HG03045 (cell line): Measurements from ENCODE around the gene NBPF3.
"Not testable (repeated sequence)": the region's sequence is repeated elsewhere in the genome, so short reads cannot be mapped to it uniquely, and the experiment has no call there.

ENCODE experiments used
- ATAC-seq: cut with Tn5 transposase; IDR thresholded peaks from one replicate; pipeline ENCODE4 v1.9.1; 2021; ENCODE audit warnings: mild to moderate bottlenecking, moderate library complexity; ENCODE audit not compliant: unreplicated experiment

NBPF3 gene

DNA sequence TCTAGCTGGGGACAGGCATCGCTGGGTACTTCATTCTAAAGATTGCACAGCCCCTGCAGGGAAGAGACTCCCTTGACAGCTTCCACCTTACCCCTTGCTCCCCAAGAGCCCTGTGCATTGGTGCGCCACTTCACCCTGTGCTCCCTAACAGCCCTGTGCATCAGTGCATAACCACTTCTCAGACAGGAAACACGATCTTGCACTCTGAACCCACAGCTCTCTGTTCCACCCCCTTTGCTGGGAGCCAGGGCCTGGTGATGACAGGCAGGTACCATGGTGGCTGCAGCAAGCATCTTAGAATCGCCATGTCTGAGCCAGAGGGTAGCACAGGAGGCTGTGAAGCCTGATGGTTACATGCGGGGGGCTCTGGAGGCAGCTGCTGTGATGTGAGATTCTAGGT is 74.3 kb downstream of the NBPF3 start:
- ATAC-seq = no peak

DNA sequence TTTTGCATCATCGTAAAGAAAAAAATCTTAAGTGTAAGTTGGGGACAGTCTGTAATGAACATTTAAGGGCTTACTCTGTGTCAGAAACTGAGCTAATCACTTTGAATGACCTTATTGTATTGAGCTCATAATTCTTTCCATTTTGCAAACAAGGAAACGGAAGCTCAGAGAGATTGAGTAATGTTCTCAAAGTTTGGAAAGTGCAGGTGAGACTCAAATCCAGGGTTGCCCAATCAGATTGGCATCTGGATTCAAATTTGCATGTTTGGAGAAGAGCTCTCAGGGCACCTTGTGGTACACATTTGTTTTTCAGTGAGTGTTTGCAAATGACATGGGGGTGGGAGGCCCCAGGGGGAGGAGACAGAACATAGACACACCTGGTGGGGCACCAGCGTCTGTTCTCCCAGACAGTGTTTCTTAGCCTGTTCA is 77.2 kb downstream of the NBPF3 start:
- ATAC-seq = no peak

DNA sequence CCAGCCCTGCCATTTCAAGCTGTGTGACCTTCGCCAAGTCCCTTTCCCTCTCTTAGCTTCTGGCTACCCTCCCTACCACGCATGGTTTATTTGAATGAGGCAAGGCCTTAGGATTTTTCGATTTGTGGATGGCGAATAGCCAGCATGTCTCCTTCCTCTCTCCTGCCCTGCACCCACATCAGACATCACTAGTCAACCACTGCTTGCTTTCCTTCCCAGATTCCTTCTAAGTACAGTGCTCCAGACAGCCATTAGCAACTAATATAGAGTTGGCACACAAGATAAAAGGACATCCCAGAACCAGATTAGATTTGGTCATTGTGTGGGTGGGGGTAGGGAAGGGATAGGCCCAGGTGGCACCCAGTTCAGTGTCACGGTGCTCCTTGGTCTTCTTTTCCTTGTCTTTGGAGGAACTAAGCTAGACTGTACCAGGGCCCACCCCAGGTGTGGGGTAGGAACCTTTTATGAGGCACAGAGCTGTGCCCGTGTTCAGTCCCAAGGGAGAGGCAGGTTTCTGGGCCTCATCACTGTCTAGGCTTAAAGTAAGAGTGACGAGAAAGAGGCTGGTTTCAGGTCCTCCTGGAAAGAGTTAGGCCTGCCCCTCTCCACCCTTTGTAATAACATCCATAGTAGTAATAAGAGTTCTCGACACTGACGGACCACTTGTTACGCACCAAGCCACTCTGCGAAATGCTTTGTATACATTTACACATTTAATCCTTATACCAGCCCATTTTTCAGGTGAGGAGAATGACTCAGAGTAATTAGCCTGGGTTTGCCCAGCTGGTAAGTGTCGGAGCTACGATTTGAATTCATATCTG is 77.9 kb downstream of the NBPF3 start:
- no peak for ATAC-seq

DNA sequence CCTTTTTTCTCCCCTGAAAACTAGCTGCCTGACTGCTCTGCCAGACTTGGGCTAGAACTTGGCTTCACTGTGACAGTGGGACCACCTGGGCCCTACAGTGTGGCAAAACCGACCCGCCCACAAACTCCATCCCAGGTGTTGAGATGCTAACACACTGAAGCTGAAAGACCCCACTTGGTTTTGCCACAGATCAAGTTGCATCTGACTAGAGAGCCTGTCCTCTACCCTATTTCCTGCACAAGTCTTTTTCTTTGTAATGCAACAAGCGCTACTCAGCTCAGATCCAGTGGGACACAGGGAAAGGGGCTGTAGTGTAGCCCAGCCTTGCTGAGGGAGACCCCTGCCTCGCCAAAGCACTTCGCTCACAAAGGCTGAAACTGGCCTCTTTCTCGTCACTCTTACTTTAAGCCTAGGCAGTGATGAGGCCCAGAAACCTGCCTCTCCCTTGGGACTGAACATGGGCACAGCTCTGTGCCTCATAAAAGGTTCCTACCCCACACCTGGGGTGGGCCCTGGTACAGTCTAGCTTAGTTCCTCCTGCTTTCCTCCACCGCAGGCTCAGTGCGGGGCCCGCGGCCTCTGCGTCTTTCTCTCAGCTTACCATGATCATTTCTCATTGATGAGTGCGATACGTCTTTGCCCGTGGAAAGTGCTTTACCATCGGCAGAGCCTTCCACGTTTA is 79.0 kb downstream of the NBPF3 start:
- ATAC-seq = no peak

DNA sequence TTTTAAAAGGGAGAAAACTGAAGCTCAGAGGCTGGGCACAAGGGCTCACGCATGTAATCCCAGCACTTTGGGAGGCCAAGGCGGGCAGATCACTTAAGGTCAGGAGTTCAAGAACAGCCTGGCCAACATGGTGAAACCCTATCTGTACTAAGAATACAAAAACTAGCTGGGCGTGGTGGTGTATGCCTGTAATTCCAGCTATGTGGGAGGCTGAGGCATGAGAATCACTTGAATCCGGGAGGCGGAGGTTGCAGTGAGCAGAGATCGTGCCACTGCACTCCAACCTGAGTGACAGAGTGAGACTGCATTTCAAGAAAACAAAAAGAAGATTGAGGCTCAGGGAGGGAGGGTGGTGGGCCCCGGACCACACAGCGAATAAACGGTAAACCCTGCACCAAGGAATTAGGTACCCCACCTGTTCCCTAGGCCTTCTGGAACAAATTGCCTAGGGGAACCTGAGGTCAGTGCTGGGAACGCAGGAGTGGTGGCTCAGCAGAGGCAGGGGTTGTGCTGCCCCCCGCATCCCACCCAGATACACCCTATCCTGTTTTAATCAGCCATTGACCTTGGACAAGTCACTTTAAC is 79.6 kb downstream of the NBPF3 start:
- not testable (repeated sequence) for ATAC-seq

DNA sequence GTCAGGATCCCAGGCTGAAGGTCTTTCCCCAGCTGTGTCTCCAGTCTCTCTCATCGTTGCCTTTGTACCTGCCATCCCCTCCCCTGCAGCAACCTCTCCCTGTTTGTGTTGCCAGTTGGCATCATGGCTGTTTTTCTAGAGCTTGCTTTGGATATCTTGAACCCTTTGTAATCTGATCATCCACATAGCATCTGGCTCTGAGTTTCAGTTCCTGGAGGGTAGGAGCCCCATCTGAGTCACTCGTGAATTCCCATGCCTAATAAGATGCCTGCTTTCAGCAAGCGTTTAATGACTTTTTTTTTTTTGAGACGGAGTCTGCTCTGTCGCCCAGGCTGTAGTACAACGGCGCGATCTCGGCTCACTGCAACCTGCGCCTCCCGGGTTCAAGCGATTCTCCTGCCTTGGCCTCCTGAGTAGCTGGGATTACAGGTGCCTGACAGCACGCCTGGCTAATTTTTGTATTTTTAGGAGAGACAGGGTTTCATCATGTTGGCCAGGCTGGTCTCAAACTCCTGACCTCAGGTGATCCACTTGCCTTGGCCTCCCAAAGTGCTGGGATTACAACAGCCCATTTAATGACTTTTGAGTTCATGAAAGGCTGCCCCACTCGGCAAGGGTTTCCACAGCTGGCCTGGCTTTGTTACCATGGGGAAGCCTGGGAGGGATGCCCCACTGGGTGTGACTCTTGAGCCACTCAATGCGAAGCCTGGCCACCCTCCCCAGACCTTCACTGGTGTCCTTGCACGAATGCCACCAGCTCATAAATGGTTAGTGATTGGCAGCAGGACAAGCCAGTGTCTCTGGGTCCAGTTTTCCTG is 81.2 kb downstream of the NBPF3 start:
- ATAC-seq = no peak

DNA sequence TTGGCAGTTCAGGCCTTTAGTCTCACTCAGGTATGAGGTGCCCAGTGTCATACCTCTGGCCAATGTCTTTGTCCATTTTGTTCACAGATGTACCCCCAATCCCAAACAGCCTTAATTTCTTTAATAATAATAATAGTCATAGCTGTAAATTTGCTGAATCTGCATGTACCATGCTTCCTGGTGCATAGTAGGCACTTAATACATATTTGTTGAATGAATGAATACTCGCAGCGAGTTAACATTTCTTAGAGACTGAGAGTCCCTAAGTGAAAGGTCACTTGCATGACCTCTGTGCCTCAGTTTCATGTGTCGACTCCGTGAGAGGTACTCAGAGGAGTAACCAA is 81.8 kb downstream of the NBPF3 start:
- ATAC-seq = no peak

DNA sequence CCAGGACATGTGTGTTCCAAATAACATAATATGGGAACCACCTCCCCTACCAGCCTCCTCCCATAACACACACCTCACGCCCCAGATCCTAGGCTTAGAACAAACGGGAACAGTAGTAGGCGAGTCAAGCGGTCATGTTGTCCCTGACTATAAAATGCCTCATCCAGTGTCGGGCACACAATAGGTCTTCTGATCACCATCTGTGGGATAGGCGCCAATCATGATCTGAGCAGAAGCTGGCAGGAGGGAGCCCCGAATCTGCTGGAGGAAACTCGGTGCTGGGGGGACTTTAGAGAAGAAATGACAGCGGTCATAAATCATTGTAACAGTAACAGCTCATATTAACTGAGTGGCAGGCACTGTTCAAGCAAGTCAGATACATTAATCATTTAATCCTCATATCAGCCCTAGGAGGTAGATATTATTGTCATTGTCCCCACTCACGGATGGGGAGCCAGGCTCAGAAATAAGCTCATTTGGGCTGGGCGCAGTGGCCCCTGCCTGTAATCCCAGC is 82.6 kb downstream of the NBPF3 start:
- ATAC-seq = no peak

DNA sequence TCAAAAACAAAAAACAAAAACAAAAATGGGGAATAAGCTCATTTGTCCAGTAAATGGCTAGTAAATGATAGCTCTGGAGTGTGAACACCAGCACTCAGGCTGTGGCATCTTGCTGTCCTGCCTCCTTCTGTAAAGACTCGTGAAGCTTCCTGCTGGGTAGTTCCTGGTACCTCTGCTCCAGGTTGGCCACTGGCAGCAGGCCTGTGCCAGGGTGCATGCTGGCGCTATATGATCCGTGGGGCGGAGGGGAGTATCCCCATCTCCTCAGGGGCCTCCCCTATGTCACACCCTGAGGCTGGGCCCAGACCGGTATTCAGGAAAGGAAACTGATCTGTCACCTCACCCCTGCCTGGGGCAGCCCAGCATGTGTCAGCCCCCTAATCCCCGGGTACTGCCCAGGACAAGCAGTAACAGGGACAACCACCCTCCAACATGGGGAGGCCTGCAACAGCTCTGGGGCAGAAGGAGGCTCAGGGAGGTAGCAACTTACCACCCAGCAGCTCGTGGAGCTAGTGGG is 83.4 kb downstream of the NBPF3 start:
- no peak for ATAC-seq

DNA sequence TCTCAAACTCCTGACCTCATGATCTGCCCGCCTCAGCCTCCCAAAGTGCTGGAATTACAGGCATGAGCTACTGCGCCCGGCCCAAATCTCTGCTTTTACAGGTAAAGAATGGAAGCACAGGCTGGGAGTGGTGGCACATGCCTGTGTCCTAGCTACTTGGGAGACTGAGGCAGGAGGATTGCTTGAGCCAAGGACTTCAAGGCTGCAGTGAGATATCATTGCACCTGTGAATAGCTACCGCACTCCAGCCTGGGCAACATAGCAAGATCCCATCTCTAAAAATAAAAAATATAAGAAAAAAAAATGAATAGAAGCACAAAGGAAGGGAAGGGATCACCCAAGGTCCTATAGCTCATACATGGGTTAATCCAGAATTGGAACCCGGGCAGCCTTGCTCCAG is 84.3 kb downstream of the NBPF3 start:
- no peak for ATAC-seq

DNA sequence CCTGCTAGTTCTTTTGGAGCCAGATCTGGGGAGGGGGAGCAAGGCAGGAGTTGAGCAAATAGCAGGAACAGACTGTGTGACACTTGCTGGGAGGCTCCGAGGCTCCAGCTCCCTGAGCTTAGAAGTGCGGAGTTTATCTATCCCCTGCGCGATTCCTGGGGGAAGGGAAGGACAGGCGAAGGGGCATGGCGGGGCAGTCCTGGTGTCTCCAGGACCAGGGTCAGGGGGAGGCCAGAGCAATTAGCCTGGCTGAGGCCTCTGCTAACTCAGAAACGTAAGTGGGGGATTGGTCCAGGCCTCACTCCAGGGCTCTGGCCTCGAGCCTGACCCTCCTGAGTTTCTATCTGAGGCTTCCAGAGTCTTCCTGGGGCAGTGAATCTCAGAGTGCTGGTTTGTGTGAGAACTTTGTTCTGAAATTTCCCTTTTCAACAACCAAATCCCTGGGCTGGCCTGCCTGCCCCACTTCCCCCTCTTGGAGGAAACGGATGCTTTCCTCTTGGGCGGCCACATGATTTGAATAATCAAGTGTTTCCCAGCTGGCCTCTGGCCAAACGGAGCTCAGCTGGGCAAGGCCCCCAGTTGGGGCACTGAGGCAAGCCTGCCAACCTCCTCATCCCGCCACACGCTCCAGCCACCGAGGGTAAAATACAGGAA is 84.9 kb downstream of the NBPF3 start:
- ATAC-seq = no peak

DNA sequence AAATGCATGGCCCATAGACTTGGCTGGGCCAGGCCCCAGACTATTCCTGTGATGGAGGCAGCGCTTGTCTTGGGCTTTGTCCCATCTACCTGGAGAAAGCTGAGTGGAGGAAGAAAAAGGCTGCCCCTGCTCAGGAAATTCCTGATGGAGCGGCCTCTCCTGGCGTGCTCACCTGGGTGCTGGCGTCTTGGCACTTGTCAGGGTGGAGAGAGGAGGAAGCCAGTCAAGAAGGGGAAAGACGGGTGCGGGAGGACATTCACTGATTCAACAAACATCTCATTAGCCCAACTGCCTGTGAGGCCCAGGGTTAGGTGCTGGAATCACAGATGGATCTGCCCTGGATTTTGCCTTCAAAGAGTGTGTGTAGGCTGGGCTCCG is 85.4 kb downstream of the NBPF3 start:
- no peak for ATAC-seq

DNA sequence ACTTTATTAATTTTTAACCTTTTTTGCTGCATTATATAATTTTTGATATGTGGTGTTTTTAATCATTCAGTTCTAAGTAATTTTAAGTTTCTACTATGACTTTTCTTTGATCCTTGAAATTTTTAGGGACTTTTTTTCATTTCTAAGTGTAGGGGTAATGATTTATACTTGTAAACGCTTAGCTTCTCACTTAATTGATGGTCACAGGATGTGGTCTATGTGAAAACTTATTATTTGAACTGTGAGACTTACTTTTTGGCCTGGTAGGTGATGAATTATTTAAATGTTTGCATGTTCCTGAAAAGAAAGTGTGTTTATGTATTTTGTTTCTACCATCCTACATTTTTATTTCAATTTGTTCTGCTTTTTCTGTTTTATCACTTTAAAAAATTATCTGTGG is 86.5 kb downstream of the NBPF3 start:
- ATAC-seq = no peak

DNA sequence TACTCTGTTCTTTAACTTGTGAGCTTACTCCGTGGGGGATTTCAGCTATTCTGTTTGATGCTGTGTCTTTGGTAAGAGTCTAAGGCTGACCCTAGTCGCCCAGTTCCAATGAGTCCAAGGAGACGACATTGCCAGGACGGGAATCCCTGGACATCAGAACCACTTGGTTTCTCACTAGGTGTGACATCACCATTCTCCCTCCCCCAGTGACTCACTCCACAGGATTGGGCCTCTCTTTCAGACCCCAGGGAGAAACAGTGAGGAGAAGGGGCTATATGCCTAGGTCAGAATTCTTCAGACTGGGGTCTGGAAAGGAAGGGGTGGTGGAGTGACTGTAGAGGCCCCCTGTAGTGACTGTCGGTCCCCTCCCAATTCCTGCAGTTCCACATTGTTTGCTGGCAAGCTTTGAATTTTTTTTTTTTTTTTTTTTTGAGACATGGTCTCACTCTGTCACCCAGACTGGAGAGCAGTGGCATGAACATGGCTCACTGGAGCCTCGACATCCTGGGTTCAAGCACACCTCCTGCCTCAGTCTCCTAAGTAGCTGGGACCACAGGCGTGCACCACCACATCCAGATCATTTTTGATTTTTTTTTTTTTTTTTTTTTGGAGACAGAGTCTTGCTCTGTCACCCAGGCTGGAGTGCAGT is 90.6 kb downstream of the NBPF3 start:
- no peak for ATAC-seq

DNA sequence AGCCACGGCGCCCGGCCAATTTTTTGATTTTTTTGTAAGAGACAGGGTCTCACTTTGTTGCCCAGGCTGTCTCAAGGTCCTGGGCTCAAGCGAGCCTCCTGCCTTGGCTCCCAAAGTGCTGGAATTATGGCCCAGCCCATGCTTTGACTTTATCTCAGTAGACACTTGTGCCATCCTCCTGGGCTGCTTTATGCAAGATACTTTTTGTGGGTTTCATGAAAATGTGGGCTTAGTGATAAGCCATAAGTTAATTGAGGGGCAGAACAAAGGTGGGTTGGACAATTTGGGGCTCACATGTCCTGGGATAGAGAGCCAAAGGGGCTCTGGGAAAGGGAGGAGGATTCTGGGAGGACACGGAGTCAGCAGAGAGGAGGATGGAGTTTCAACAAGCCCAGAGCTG is 91.3 kb downstream of the NBPF3 start:
- ATAC-seq = no peak

DNA sequence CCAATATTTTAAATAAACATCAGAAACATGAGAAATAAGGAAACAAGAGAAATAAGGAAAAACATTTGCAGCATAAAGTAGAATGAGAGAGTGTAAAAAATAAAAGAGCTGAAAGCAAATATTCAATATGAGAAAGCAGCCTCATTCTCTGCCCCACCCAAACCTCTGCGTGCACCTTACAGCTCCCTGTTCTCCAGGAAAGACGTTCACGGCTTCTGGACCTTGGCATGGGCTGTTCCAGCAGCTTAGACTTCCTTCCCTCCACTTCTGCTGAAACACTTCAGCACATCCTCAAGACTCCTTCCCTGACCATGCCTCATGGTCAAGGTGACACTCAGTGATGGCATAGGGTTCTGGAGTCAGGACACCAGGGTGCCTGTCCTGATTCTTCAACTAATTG is 92.6 kb downstream of the NBPF3 start:
- no peak for ATAC-seq

DNA sequence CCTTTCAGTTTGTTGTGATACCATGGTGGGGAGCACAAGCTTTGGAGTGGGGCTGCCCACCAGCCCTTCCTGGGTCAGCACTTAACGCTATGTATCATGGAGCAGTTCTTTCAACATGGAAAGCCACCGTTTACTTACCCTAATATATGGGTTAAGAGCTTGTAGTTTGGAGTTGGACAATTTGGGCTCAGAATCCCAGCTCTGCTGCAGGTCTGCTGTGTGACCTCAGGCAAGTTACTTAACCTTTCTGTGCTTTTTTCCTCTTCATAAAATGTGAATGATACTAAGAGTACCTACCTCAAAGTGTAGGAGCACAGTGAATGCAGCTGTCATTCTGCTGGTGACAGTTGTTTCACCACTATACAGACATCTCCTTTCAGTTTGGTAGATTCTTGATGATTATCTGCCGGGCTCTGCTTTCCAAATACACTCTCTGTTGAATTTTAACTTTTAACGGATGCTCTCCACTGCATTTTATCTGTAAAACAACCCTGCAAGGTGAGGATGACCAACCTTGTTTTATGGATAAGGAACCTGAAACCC is 93.1 kb downstream of the NBPF3 start:
- no peak for ATAC-seq

DNA sequence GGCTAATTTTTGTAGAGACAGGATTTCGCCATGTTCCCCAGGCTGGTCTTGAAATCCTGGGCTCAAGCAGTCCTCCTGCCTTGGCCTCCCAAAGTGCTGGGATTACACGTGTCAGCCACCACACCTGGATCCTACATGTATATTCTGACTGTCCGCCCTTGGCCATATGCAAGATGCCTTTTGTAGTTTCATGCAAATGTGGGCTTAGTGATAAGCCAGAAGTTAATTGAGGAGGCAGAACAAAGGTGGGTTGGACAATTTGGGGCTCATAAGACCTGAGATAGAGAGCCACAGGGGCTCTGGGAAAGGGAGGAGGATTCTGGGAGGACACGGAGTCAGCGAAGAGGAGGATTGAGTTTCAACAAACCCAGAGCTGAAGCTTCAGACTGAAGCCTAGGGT is 94.2 kb downstream of the NBPF3 start:
- no peak for ATAC-seq
